HepG2 (cell line): ENCODE measurements around the gene ULK4. TPM values are rescaled to one million over a fixed set of nuclear protein-coding genes. Genes with fewer than 3 reads are reported as not detected.
A peak's percentile ranks its signal among the peaks of the same experiment; 100 is the strongest.

Experiments
- FOXO1 ChIP-seq: sonication (generic); formaldehyde crosslinking; IDR thresholded peaks from 2 replicates; pipeline ENCODE4 v1.4.0; 2020; ENCODE audit warnings: missing genetic modification reagents
- HOXA9 ChIP-seq: sonication (generic); formaldehyde crosslinking; IDR thresholded peaks from 2 replicates; pipeline ENCODE4 v1.8.1; 2022; ENCODE audit warnings: missing genetic modification reagents, mild to moderate bottlenecking, moderate library complexity, borderline replicate concordance
- KDM1A ChIP-seq: IDR thresholded peaks from 2 replicates; pipeline ENCODE4 v1.6.1; 2016; ENCODE audit warnings: missing compliant biosample characterization
- KLF6 ChIP-seq: IDR thresholded peaks from 2 replicates; pipeline ENCODE4 v1.8.0; 2016; ENCODE audit warnings: missing biosample characterization, missing genetic modification reagents
- MED1 ChIP-seq: sonication (generic); formaldehyde crosslinking; IDR thresholded peaks from 2 replicates; pipeline ENCODE4 v1.4.0; 2020; ENCODE audit warnings: missing genetic modification reagents
- PCBP2 ChIP-seq: fragments of 200-400 bp; formaldehyde crosslinking; optimal IDR thresholded peaks from 2 replicates; pipeline ENCODE3; 2018; ENCODE audit warnings: low read length, low read depth; ENCODE audit not compliant: poor library complexity, severe bottlenecking
- PRDM15 ChIP-seq: sonication (generic); formaldehyde crosslinking; IDR thresholded peaks from 2 replicates; pipeline ENCODE4 v1.4.0; 2020; ENCODE audit warnings: missing genetic modification reagents
- SATB2 ChIP-seq: sonication (generic); formaldehyde crosslinking; IDR thresholded peaks from 2 replicates; pipeline ENCODE4 v1.5.0; 2020; ENCODE audit warnings: missing genetic modification reagents
- SOX5 ChIP-seq: IDR thresholded peaks from 2 replicates; pipeline ENCODE4 v1.6.1; 2016; ENCODE audit warnings: borderline replicate concordance
- TEAD3 ChIP-seq: optimal IDR thresholded peaks from 2 replicates; pipeline ENCODE3; 2016; ENCODE audit warnings: borderline replicate concordance
- TERF1 ChIP-seq: sonication (generic); formaldehyde crosslinking; IDR thresholded peaks from 2 replicates; pipeline ENCODE4 v1.8.0; 2022; ENCODE audit warnings: mild to moderate bottlenecking, missing genetic modification reagents, moderate library complexity
- ZNF20 ChIP-seq: sonication (generic); formaldehyde crosslinking; IDR thresholded peaks from 2 replicates; pipeline ENCODE4 v1.4.0; 2020; ENCODE audit warnings: mild to moderate bottlenecking, moderate library complexity, missing genetic modification reagents
- ZNF281 ChIP-seq: sonication (generic); formaldehyde crosslinking; IDR thresholded peaks from 2 replicates; pipeline ENCODE4 v1.4.0; 2020; ENCODE audit warnings: missing genetic modification reagents, borderline replicate concordance
- ZNF30 ChIP-seq: sonication (generic); formaldehyde crosslinking; IDR thresholded peaks from 2 replicates; pipeline ENCODE4 v1.5.0; 2020; ENCODE audit warnings: mild to moderate bottlenecking, missing genetic modification reagents
- polyA plus RNA-seq, 8 experiments: library from polyadenylated mRNA; depleted of rRNA in 3 of 8; stranded (reverse) in 7 of 8; unstranded in 1 of 8; fragments of >200 nt; fragmentation: Illumina TruSeq in 4 of 8; extraction: Trizol in 4 of 8; gene quantifications; 2 replicates each; pipeline versions ENCODE4 v1.2.1 to v1.2.3, GENCODE V29; 2011 to 2016; ENCODE audit warnings: low read depth in 4 of 8, missing spikeins in 1 of 8, mixed read lengths in 1 of 8; ENCODE audit not compliant: insufficient read depth in 1 of 8
- total RNA-seq, 5 experiments: library from RNA; depleted of rRNA; stranded (reverse); fragments of >200 nt; fragmentation: Illumina TruSeq; extraction: Trizol; gene quantifications; 2 replicates each; pipeline ENCODE4 v1.2.3, GENCODE V29; 2016; ENCODE audit warnings: low read depth in 1 of 5
- TF ChIP-seq, protein P1 (sequence below): sonication (generic); formaldehyde crosslinking; IDR thresholded peaks from 2 replicates; pipeline ENCODE4 v1.4.0; 2020; ENCODE audit warnings: missing genetic modification reagents, borderline replicate concordance
- TF ChIP-seq, protein P2 (sequence below): sonication (generic); formaldehyde crosslinking; IDR thresholded peaks from 2 replicates; pipeline ENCODE4 v1.5.0; 2020; ENCODE audit warnings: missing genetic modification reagents
- TF ChIP-seq, protein P3 (sequence below): IDR thresholded peaks from 2 replicates; pipeline ENCODE4 v1.6.1; 2016; ENCODE audit warnings: control low read depth

Gene ULK4
- total and polyA plus RNA-seq, 2 of the 13 experiments (the other 11 are each of a cell fraction or from before 2014, with no cell fraction given), result 6.7 to 11.8 TPM

DNA sequence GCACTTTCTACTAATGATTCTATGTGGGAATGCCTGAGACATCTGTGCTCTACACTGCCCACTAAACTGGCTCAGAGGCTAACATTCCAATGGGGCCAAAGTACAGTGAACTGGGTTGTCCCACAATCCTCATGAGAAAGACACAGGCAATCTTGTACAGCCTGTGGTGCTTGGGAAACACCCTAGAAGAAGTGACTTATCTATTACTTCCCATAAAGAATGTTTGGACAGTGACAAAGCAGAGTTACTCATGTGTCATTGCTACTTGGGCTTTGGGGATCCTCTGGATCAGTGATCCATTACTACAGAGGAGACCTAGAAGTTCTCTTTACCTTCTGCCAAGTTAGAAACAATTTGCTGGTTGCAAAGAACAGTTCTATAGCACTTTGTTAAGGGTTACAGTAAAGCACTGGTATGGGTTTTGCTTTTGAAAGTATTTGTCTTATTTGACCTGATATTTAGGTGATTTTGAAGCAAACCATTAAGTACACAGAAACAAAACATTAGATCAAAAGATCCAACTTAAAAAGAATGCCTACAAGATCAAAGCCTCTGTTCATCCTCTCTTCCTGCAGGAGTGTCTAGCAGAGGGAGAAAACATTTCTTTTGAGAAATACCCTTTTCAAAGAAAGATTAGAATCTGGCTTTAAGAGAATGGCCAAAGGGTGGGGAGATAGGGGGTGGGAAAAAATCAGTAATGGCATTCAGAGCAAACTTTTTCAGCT, 686.8 kb downstream of the ULK4 start (continued):
- TF ChIP-seq, protein P1, sequence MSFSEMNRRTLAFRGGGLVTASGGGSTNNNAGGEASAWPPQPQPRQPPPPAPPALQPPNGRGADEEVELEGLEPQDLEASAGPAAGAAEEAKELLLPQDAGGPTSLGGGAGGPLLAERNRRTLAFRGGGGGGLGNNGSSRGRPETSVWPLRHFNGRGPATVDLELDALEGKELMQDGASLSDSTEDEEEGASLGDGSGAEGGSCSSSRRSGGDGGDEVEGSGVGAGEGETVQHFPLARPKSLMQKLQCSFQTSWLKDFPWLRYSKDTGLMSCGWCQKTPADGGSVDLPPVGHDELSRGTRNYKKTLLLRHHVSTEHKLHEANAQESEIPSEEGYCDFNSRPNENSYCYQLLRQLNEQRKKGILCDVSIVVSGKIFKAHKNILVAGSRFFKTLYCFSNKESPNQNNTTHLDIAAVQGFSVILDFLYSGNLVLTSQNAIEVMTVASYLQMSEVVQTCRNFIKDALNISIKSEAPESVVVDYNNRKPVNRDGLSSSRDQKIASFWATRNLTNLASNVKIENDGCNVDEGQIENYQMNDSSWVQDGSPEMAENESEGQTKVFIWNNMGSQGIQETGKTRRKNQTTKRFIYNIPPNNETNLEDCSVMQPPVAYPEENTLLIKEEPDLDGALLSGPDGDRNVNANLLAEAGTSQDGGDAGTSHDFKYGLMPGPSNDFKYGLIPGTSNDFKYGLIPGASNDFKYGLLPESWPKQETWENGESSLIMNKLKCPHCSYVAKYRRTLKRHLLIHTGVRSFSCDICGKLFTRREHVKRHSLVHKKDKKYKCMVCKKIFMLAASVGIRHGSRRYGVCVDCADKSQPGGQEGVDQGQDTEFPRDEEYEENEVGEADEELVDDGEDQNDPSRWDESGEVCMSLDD (CRISPR knock-in tag), result no peak
- TF ChIP-seq SOX5 (CRISPR knock-in tag) (peak; percentile 43; the same call in 1 of the 2 replicates), ZNF30 (CRISPR knock-in tag) (no peak), PRDM15 (CRISPR knock-in tag) (no peak), FOXO1 (CRISPR knock-in tag) (peak; percentile 57), ZNF20 (CRISPR knock-in tag) (no peak), KLF6 (CRISPR knock-in tag) (no peak), MED1 (CRISPR knock-in tag) (peak; percentile 18), PCBP2 (no peak), KDM1A (CRISPR knock-in tag) (0 out of 2 replicates have a peak, but pooled peaks have one; percentile 68), TEAD3 (CRISPR knock-in tag) (peak; percentile 97), TERF1 (no peak), ZNF281 (CRISPR knock-in tag) (0 out of 2 replicates have a peak, but pooled peaks have one; percentile 16), SATB2 (CRISPR knock-in tag) (no peak), HOXA9 (CRISPR knock-in tag) (no peak)
- TF ChIP-seq, protein P2, sequence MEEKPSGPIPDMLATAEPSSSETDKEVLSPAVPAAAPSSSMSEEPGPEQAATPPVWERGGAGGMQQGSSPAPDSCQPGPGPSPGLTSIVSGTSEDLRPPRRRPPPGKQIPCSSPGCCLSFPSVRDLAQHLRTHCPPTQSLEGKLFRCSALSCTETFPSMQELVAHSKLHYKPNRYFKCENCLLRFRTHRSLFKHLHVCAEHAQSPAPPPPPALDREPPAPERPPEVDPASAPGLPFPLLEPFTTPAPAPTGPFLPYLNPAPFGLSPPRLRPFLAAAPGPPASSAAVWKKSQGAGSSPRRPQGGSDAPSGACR, result no peak
- TF ChIP-seq, protein P3, sequence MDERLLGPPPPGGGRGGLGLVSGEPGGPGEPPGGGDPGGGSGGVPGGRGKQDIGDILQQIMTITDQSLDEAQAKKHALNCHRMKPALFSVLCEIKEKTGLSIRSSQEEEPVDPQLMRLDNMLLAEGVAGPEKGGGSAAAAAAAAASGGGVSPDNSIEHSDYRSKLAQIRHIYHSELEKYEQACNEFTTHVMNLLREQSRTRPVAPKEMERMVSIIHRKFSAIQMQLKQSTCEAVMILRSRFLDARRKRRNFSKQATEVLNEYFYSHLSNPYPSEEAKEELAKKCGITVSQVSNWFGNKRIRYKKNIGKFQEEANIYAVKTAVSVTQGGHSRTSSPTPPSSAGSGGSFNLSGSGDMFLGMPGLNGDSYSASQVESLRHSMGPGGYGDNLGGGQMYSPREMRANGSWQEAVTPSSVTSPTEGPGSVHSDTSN (CRISPR knock-in tag), result no peak
